Measurements from ENCODE around the gene ZBED1.
"Not testable (repeated sequence)": the region's sequence is repeated elsewhere in the genome, so short reads cannot be mapped to it uniquely, and the experiment has no call there.

ZBED1 gene

DNA sequence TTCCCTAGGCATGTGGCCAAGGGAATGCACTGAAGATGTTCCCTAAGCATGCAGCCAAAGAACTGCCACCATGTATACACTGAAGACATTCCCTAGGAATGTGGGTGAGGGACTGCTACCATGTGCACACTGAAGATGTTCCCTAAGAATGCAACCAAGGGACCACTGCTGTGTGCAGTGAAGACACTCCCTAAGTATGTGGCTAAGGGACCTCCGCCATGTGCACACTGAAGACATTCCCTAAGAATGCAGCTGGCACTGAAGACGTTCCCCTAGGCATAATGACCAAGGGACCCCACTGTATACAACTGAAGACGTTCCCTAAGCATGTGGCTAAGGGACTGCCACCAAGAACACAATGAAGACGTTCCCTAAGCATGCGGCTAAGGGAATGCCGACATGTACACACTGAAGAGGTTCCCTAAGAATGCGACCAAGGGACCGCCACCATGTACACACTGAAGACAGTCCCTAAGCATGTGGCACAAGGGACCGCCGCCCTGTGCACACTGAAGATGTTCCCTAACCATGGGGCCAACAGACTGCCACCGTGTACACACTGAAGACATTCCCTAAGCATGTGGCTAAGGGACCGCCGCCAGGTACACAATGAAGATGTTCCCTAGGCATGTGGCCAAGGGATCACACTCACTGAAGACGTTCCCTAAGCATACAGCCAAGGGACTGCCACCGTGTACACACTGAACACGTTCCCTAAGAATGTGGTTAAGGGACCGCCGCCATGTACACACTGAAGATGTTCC, 25.6 kb downstream of the ZBED1 start:
- no peak for DNase-seq (ENCODE audit: low read depth)

GRCh38 chrX:2474280-2474962, 26.4 kb downstream of the ZBED1 start:
- DNase-seq (ENCODE audit: low read depth), result no peak

DNA sequence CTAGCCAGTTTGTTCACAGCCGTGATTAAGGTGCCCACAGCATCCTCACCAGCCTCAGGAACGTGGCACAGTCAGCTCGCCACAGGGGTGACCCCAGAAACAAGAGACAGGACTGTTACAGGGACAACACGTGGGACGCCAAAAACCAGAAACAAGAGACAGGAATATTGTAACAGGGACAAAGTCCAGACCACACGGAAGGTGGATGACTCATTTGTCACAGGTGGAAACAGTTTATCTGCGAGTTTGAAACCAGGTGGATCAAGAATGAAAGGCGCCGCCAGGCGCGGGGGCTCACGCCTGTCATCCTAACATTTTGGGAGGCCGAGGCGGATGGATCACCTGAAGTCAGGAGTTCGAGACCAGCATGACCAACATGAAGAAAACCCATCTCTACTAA, 27.7 kb downstream of the ZBED1 start:
- not testable (repeated sequence) for DNase-seq (ENCODE audit: low read depth)

DNA sequence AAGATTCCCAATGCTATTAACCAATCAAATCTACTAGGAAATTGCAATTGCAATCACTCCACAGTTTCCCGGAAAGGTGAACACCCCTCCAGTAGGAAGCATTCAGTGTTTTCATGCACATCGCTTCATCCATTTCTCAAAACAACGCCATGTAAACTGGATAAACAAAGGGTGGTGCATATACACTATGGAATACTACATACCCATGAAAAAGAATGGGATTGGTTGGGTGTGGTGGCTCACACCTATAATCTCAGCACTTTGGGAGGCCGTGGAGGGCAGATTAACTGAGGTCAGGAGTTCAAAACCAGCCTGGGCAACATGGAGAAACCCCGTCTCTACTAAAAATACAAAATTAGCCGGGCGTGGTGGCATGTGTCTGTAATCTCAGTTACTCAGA, 29.1 kb downstream of the ZBED1 start:
- DNase-seq (ENCODE audit: low read depth), result no peak

DNA sequence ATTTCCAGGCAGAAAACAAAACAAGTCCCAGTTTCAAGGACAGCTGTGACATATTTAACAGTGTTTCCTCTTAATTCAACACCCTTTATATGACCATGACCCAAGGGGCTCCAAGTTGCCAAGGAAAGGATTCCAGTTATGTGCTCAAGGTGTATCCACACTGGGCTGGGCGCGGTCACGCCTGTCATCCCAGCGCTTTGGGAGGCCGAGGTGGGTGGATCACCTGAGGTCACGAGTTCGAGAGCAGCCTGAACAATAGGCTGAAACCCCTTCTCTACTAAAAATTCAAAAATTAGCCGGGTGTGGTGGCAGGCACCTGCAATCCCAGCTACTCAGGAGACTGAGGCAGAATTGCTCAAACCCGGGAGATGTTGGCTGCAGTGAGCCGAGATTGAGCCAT, 29.6 kb downstream of the ZBED1 start:
- not testable (repeated sequence) for DNase-seq (ENCODE audit: low read depth)

GRCh38 chrX:2469852-2470251, 30.9 kb downstream of the ZBED1 start:
- not testable (repeated sequence) for DNase-seq (ENCODE audit: low read depth)

DNA sequence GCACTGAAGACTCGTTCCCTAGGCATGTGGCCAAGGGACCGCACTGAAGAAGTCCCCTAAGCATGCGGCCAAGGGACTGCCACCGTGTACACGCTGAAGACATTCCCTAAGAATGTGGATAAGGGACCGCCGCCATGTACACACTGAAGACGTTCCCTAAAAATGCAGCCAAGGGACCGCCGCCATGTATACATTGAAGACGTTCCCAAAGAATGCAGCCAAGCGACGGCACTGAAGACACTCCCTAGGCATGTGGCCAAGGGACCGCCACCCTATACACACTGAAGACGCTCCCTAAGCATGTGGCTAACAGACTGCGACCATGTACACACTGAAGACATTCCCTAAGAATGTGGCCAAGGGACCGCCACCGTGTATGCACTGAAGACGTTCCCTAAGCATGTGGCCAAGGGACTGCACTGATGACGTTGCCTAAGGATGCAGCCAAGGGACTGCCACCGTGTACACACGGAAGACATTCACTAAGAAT, 31.5 kb downstream of the ZBED1 start:
- DNase-seq (ENCODE audit: low read depth), result no peak

- DNase-seq (ENCODE audit: low read depth), result no peak
These were observed 32.2 kb downstream of the ZBED1 start for GRCh38 chrX:2468261-2469195.

DNA sequence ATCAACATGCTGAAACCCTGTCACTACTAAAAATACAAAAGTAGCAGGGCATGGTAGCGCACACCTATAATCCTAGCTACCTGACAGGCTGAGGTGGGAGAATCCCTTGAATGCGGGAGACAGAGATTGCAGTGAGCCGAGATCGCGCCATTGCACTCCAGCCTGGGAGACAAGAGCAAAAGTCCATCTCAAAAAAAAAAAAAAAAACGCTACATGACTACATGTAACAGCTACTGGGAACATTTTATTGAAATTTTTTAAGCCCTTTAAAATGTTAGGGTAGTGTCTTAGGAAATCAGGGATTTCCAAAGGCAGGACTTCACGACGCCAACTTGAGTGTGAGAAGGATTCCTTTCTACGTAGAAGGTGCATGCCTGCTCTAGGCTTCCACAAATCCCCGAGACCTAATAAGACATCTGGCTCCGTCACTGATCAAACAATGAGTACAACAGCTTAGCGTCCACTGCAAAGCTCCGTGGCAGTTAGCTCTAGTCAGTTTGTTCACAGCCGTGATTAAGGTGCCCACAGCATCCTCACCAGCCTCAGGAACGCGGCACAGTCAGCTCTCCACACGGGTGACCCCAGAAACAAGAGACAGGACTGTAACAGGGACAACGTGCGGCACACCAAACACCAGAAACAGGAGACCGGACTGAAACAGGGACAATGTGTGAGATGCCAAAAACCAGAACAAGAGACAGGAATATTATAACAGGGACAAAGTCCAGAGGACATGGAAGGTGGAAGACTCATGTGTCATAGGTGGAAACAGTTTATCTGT, 33.7 kb downstream of the ZBED1 start:
- no peak for DNase-seq (ENCODE audit: low read depth)

GRCh38 chrX:2464677-2465166, 36.1 kb downstream of the ZBED1 start:
- no peak for DNase-seq (ENCODE audit: low read depth)

DNA sequence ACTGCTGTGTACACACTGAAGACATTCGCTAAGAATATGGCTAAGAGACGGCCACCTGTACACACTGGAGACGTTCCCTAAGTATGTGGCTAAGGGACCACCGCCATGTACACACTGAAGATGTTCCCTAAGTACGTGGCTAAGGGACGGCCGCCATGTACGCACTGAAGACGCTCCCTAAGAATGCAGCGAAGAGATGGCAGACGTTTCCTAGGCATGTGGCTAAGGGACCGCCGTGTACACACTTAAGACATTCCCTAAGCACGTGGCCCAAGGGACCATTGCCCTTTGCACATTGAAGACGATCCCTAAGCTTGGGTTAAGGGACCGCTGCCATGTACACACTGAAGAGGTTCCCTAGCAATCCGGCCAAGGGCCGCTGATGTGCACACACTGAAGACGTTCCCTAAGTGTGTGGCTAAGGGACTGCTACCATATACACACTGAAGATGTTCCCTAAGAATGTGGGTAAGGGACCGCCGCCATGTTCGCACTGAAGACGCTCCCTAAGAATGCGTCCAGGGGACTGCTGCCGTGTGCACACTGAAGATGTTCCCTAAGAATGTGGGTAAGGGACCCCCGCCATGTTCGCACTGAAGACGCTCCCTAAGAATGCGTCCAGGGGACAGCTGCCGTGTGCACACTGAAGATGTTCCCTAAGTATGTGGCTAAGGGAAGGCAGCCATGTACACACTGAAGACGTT, 36.7 kb downstream of the ZBED1 start:
- peak; percentile 14 for DNase-seq (ENCODE audit: low read depth)

DNA sequence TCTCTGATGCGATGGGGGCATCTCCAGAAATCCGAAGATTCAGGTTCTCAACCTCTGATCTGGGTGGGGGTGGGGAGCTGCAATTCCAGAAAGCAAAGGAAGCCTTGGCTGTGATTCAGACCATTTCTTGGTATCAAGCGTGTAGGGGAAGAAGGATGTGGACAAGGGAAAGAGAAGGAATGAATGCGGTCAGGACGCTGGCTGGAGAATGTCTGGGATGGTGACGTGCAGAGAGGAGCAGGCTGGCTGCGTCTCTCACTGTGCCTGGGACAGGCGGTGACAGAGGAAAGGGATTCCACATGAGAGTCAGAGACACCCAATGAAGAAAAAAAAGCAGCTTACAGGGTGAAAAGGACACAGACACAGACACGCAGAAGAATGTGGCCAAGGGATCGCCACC, 37.3 kb downstream of the ZBED1 start:
- DNase-seq (ENCODE audit: low read depth), result peak; percentile 57

GRCh38 chrX:2462780-2463179, 38.0 kb downstream of the ZBED1 start:
- DNase-seq (ENCODE audit: low read depth), result no peak

DNA sequence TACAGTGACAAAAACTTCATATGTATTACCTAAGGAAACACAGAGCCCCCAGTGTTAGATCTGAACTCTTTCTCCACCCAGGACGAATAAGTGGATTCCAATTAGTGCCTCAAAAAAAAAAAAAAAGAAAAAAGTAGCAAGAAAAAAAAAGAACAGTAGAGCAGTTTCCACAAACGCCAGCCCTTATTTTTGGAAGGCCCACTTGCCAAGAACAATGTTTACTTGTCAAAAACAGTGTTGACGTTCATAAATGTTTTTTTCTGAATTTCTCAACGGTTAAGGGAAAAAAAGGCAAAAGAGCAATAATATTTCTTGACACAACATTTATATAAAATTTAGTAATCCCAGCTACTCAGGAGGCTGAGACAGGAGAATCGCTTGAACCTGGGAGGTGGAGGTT, 38.7 kb downstream of the ZBED1 start:
- DNase-seq (ENCODE audit: low read depth), result no peak

GRCh38 chrX:2461711-2462016, 39.1 kb downstream of the ZBED1 start:
- no peak for DNase-seq (ENCODE audit: low read depth)

DNA sequence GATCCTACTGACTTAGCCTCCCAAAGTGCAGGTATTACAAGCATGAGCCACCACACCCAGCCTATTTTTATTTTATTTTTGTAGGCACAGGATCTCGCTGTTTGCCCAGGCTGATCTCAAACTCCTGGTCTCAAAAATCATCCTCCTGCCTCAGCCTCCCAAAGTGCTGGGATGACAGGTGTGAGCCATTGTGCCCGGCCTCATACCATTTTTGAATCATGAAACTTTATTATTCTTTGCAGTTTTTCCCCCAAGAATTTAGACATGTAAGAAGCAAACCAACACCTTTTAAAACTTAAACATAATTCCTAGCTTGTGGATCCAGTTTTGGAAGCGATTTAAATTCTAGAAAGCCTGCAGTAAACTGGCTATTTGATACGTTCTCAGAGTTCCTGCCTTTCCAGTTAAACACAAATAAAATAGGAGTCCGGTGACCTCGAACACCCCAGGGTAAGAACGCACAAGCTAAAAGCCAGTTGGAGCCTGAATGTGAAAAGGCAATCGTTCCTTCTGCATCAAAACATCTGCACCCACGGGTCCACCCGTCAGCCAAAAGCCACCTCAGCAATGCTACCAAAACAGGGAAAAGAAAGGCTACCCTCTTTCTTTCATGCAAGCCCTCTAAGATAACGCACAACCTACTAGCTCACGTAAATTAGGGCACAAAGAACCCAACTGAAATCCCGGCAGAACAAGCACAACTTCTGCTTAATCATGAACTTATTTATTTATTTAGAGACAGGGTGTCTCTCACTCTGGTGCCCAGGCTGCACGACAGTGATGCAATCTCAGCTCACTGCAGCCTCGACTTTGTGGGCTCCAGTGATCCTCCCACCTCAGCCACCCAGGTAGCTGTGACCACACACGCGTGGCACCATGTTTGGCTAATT, 39.7 kb downstream of the ZBED1 start:
- not testable (repeated sequence) for DNase-seq (ENCODE audit: low read depth)

DNA sequence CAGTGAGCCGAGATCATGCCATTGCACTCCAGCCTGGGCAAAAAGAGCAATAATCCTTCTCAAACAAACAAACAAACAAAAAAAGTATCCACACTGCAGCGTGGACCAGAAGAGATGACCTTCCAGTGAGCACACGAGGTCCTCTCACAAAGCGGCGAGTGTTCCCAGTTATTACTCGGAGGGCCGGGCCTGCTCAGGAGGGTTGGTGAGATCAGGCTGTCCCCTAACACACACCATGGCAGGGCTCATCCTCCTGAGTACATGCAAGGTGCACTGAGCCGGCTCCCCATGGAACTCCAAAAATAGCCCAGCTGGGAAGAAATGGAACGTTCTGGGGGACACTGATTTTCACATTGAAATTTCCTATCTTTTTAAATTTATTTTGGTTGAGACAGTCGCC, 40.7 kb downstream of the ZBED1 start:
- DNase-seq (ENCODE audit: low read depth), result not testable (repeated sequence)

DNA sequence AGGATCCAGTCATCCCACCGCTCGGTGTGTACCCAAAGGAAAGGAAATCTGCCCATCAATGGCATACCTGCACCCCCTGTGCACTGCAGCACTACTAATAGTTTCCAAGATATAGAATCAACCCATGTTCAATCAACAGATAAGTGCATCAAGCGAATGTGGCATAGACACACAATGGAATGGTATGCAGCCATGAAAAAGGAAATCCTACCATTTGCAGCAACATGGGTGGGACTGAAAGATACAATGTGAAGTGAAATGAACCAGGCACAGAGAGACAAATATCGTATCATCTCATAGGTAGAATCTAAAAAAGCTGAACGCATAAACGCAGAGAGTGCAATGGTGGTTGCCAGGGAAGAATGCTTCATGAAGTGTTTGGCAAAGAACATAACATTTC, 42.5 kb downstream of the ZBED1 start:
- DNase-seq (ENCODE audit: low read depth), result no peak

DNA sequence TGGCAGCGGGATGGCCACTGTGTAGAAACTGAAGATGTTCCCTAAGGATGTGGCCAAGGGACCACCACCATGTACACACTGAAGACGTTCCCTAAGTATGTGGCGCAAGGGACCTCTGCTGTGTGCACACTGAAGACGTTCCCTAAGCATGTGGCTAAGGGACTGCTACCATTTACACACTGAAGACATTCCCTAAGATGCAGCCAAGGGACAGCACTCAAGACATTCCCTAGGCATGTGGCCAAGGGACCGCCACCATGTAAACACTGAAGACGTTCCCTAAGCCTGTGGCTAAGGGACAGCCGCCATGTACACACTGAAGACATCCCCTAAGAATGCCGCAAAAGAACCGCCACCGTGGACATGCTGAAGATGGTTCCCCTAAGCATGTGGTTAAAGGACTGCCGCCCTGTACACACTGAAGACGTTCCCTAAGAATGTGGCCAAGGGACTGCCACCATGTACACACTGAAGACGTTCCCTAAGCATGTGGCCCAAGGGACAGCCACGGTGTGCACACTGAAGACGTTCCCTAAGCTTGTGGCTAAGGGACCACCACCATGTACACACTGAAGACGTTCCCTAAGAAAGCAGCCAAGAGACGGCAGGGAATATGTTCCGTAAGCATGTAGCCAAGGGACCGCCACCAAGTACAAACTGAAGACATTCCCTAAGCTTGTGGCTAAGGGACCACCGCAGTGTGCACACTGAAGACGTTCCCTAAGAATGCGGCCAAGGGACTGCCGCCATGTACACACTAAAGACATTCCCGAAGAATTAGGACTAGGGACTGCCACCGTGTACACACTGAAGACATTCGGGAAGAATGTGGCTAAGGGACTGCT, 43.3 kb downstream of the ZBED1 start:
- DNase-seq (ENCODE audit: low read depth), result no peak

Measured in amniotic epithelial cell (primary cell).